GM21528 (cell line): ENCODE data around the gene SRRM3.
"Not testable (repeated sequence)": the region's sequence is repeated elsewhere in the genome, so short reads cannot be mapped to it uniquely, and the experiment has no call there.

Experiments
- ATAC-seq: cut with Tn5 transposase; IDR thresholded peaks from one replicate; pipeline ENCODE4 v1.9.1; 2021; ENCODE audit warnings: mild to moderate bottlenecking, moderate library complexity; ENCODE audit not compliant: unreplicated experiment, low FRiP score

Gene SRRM3

DNA sequence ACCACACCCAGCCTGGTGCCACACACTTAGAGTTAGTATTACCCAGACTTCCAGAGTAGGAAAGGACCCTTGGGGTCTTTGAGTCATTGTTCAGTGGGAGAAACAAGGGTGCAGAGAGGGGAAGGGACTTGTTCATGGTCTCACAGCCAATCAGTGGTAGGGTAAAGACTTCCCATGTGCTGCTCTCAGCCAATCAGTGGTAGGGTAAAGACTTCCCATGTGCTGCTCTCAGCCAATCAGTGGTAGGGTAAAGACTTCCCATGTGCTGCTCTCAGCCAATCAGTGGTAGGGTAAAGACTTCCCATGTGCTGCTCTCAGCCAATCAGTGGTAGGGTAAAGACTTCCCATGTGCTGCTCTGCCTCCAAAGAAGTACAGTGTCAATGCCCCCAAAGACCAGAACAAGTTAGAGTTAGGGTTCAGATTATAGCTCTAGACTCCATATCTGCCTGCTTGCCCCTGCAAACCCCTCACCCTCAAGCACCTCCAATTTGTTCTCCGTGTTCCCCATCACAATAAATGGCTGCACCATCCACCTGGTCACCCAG is 25.3 kb downstream of the SRRM3 start:
- not testable (repeated sequence) for ATAC-seq

DNA sequence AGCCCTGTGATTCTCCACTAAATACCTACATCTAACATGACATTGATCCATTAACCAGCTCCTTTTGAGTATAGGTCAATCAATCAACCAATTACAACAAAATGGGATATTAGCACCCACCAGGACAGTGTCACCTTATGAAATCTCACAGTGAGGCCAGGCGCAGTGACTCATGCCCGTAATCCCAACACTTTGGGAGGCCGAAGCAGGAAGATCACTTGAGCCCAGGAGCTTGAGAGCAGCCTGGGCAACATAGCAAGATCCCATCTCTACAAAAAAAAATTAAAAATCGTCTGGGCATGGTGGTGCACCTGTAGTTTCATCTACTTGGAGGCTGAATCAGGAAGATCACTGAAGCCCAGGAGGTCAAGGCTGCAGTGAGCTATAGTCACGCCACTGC is 28.5 kb downstream of the SRRM3 start:
- ATAC-seq: no peak

DNA sequence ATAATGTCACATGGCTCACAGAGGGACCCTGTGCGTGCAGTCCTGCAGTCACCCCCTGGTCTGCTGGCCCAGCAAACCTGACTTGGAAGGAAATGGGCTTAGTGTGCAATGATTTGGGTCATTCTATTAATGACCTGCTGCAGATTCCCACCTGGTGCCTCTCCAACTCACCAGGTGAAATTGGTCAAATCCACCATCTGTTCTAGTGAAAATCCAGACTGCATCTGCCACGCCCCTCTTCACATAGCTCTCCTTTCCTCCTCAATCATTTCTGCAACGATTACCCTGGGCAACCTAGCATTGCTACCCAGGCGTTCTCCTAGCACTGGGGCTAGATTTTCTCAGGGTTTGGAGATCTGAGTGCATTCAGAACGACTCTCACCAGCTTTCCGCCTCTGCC is 29.4 kb downstream of the SRRM3 start:
- ATAC-seq: no peak

DNA sequence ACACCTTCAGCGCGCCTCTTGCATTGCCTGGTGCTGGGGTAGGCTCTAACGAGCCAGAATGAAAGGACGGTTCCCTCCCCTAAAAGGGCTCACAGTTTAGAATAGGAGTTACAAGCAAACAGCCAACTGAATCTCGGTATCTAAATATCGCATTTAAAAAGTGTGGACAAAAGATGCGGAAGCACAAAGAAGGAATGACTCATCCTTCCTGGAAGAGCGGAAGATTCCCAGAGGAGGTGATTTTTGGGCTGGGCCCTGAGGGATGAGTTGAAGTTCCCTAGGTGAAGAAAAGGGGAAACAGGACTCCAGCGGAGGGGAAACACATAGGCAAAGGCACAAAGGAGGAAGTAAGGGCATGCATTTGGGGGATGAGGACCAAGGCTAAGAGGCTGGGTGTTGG is 29.9 kb downstream of the SRRM3 start:
- ATAC-seq: no peak

DNA sequence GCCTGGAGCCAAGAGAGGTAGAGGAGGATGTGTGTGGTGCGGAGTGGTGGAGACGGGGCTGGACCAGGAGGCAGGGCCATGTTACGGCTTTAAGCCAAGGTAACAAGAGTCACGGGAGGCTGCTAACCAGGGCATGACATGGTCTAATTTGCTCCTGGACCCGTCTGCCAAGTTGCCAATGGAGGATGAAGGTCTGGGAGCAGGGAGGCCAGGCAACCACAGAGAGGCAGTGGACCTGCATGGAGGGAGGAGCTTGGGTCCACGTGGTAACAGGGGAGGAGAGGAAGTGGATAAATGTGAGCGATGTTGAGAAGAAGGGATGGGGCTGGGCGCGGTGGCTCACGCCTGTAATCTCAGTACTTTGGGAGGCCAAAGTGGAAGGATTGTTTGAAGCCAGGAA is 31.0 kb downstream of the SRRM3 start:
- ATAC-seq: no peak

DNA sequence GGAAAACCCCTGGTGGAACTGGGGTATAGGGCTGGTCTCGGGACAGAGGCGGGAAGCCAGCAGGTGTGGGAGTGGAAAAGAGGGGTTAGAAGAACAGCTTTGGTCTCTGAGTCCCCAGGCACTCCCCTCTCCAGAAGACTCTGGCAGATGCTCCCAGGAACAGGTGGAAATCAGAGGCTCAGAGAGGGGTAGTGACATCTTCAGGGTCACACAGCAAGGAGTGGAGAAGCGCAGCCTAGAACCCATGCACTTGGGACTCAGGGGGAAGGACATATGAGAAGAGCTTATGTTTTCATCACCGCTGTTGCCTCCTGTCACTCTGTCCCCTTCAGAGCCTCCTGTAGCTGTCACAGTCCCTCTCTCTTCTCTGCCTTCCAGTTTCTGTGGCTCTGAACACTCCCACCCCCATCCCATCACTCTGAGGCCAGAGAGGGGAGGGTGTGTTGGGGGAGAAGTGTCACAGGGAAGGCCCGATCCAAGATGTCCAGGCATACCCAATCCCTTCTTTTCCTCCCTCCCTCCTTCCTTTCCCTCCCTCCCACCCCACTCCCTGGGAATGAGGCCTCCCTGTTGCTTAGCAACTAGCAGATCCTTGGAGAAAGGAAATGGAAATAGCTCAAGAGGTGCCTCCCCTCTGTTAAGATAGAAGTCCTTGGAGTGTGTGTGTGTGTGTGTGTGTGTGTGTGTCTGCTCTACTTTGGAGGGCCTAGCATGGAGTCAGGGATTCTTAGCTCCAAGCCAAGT is 32.0 kb downstream of the SRRM3 start:
- ATAC-seq: no peak

DNA sequence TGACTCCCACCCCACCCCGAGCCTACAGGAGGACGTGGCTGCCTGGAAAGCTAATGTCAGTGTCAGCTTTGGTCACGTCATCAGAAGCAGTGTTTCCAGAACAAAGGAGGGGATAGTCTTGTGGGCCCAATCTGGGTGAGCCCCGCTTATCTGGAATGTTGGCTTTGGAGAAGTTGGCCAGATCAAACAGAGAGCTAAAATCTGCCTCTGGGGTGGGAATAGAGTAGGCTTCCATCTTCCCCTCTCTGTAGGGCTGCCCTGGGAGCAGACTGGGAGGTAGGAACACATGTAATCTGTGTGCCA is 32.5 kb downstream of the SRRM3 start:
- no peak for ATAC-seq

DNA sequence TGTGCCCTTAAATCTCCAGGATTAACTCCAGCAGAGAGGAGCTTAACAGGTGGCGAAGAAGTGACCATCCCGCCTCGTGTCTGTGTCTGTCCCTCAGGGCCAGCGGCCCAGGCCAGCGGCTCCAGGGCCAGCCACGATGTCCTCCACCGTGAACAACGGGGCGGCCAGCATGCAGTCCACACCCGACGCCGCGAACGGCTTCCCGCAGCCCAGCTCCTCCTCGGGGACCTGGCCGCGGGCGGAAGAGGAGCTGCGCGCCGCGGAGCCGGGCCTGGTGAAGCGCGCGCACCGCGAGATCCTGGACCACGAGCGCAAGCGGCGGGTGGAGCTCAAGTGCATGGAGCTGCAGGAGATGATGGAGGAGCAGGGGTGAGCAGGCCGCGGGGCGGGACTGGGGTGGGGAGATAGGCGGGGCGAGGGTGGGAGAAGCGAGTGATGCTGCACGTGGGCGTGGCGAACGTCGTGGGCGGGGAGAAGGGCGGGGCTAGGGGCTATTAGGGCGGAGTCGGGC is 33.3 kb downstream of the SRRM3 start:
- ATAC-seq: no peak

DNA sequence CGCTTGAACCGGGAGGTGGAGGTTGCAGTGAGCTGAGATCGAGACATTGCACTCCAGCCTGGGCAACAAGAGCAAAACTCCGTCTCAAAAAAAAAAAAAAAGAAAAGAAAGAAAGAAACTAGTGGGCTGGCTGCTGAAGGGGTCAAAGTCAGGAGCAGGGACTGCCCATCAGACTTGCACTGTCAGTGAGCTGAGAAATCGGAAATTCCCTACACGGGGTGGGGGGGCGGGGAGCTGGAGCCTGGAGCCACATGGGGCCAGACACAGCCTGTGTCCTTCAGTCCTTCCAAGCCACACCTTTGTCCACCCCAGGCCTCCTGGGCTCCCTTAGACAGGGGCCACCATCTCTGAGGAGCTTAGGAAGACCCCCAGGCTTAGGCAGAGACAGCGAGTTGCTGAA is 34.5 kb downstream of the SRRM3 start:
- ATAC-seq: no peak

DNA sequence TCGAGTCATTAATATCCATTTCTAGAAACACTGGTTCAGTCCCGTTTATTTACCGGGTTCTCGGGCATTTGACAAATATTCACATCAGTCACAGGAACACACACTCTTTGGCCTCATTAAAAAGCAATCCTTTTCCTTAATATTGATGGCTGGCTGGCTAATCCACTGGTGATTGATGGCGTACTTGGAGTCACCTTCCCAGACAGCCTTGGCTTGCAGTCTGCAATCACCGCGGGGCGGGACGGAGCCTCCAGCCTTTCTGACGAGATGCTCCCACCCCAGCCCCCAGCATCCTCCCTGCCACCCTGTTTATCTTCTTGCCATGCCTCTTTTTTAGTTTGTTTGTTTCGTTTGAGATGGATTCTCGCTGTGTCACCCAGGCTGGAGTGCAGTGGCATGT is 36.6 kb downstream of the SRRM3 start:
- ATAC-seq: no peak

DNA sequence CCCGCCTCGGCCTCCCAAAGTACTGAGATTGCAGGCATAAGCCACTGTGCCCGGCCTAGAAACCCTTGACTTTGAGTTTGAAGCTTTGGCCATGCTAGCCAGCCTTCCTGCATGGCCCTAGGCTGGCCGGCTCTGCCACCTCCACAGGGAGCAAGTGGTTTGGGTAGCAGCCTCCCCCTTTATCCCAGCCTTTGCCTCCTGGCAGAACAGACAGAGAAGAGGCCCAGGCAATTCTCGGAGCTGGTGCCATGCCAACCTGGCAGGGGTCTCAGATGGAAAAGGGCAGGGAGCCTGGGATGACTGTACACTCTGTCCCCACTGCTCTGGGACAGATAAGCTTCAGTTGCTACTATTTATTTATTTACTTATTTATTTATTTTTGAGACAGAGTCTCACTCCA is 39.4 kb downstream of the SRRM3 start:
- no peak for ATAC-seq

DNA sequence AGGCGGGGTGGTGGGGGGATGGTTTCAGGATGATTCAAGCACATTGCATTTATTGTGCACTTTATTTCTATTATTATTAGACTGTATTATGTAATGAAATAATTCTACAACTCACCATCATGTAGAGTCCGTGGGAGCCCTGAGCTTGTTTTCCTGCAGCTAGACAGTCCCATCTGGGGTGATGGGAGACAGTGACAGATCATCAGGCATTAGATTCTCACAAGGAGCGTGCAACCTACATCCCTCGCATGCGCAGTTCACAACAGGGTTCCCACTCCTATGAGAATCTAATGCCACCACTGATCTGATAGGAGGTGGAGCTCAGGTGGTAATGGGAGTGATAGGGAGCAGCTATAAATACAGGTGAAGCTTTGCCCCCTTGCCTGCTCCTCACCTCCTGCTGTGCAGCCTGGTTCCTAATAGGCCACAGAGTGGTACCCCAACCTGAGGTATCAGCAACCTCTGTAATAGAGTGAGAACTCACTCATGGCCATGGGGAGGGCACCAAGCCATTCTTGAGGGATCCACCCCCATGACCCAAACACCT is 40.9 kb downstream of the SRRM3 start:
- not testable (repeated sequence) for ATAC-seq

DNA sequence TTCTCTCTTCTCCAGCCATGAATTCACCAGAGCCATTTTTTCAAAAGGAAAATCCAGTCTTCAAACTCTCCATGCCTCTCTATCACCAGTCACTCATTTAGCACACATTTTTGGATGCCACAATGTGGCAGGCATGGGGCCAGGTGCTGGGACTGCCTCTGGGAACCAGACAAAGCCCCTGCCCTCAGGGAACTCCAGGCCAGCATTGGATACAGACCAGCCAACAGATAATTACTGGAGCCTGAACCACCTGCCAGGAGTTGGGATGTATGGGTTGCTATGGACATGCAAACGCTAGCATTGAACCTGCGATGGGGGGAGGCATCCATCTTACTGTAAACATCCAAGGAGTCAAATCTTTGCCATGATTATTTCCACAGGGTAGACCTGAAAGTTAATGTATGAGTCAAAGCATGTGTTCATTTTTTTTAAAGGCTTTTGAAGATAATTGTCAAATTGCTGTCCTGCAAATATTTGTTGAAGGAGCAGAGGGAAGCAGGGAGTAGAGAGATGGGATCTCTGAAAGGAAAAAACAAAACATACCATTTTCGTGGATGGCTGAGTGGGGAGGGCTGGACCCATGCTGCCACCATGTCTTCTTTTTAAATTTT is 43.2 kb downstream of the SRRM3 start:
- no peak for ATAC-seq

DNA sequence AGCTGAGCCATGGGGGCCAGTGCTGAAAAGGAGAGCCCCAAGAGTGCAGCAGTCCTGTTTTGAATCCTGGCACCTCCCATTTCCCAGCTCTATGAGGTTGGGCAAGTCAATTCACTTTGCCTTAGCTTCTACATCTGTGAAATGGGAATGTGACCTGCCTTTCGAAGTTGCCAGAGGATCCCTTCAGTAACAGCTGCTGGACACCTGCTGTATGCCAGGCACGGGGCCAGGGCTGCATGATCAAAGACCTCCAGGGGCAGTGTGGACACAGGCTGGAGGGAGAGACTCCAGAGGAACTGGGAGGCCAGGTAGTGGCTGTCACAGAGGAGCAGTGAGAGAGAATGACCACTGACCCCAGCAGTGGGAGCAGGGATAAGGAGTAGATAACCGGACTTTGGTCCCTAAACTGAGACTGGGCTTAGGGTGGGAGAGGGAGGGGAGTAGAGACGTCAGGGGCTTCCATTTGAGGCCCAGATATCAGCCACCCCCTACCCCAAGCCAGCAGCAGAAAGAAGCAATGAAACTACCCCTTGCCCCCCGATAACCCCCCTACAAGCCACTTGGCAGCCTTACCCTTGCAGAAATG is 45.2 kb downstream of the SRRM3 start:
- no peak for ATAC-seq

DNA sequence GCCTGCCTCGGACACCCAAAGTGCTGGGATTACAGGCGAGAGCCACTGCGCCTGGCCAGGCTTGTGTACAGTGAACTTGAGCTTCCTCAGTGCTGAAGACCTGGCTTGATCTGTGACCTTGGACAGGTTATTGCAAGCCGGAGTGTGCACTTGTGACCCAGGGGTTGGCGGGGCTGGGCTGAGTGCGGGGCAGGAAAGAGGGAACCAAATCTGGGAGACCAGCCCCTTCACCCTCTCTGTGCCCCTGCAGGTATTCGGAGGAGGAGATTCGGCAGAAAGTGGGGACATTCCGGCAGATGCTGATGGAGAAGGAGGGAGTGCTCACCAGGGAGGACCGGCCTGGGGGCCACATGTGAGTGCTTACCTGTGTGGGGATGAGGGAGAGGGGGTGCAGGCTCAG is 46.2 kb downstream of the SRRM3 start:
- no peak for ATAC-seq

DNA sequence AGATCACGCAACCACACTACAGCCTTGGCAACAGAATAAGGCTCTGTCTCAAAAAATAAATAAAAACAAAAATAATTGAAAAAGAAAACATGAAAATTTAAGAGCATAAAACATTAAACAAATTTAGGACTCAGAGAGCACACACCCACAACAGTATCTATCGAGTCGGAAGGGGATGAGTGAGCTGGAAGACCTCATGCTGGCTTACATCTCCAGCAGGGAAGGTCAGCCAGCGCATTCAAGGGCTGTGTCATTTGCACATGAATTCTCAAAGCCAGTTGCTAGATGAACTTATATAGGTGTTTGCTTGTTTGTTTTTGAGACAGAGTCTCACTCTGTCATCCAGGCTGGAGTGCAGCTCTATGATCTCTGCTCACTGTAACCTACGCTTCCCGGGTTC is 50.3 kb downstream of the SRRM3 start:
- ATAC-seq: no peak

DNA sequence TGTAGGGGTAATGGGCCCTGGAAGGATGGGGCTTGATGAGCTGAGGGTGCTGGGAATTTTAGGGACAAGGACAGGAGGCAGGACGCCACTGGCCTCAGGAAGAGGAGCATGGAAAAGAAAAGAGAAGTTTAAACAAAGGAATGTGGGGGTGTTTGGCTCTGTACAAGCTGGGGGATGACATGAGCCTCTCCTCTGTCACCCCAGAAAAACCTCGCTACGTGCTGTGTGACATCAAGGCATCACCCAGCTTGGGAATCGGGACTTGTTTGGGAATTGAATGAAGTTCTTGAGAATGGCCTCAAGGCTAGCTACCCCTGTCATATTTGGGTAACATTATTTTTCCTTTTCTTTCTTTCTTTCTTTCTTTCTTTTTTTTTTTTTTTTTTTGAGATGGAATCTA is 53.1 kb downstream of the SRRM3 start:
- no peak for ATAC-seq

DNA sequence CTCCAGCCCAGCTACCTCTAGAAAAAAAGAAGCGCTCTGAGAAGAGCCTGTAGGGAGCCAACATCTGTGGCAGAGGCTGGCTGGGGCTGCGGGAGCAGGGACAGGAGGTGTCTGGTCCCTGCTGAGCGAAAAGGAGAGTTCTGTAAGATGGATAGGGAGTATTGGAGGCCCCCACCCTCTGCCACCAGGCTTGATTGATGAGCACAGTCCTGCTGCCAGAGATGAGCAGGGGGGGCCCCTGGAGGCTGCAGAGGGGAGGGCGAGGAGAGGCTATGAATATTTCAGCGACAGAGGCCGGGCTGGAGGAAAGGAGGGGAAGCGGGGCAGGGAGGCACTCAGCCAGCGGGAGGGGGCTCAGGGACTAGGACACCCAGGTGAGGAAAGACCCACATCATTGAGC is 56.3 kb downstream of the SRRM3 start:
- ATAC-seq: no peak

DNA sequence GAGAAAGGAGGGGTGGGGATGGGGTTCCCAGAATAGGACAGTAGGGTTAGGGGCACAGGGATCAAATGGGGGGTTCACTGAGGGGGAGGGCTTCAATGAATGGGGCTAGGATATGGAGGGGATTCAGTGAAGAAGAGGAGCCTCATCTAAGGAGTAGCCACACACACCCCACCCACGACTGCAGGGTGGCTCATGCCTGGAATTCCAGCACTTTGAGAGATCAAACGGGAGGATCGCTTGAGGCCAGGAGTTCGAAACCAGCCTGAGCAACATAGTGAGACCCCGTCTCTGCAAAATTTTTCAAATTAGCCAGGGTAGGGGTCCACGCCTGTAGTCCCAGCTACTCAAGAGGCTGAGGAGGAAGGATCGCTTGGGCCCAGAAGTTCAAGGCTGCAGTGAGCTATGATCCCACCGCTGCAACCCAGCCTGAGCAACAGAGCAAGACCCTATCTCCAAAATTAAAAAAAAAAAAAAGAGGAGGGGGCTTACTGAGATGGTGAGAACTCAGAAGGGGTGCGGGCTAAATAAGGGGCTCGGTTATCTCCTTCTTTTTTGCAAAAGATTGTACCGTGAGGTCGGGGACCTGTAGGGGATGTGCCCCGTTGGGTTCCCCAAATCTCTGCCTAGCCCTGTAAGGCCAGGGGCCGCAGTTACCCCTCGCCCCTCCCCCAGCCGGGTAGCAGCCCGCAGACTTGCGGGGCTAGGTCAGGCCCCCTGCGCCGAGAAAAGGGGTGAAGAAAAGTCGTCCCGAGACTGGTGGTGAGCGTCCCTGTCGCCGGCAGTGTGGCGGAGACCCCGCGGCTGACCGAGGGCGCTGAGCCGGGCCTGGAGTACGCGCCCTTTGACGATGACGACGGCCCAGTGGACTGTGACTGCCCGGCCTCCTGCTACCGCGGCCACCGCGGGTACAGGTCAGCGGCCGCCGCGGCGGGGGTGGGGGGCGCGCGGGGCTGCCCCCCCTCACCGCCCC is 57.7 kb downstream of the SRRM3 start:
- no peak for ATAC-seq

DNA sequence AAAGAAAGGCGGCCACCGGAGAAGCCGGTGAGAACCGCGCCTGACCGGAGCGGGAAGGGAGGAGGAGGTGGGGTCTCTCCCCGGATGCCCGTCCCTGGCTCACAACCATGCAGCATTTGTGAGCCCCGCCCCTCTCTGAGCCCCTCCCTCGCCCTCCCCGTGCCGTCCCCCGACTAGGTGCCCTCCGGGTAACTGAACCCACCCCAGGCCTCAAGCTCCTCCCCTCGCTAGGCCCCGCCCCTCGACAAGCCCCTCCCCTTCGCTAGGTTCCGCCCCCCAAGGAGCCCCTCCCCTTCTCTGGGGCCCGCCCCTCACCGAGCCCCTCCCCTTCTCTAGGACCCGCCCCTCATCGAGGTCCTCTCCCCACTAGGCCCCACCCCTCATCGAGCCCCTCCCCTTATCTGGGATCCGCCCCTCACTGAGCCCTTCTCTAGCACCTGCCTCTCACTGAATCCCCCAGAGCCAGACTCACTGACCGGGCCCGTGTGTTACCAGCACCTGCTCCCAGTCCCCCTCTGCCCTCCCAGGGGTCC is 58.5 kb downstream of the SRRM3 start:
- no peak for ATAC-seq
